ENCODE data around the gene DDX55. TPM values are rescaled to one million over a fixed set of nuclear protein-coding genes. Genes with fewer than 3 reads are reported as not detected.

DDX55 gene
- total and polyA plus RNA-seq, 2 of the 13 experiments (the other 11 are each of a cell fraction or from before 2014, with no cell fraction given) = 22.2 to 37.0 TPM

DNA sequence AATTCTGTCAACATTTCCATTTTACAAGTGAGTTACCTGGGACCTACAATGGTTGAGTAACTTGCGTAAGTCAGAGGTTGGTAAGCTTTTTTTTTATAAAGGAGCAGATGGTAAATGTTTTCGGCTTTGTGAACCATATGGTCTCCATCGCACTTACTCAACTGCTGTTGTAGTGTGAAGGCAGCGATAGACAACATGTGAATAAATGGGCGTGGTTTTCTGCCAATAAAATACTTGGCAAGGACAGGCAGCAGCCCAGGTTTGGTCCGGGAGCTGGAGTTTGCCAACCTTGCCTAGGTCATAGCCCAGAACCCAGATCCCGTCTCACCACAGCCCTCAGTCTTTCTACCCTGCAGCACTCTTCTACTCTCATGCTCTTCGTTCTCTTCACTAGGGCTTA is 6.3 kb downstream of the DDX55 start (continued):
- TF ChIP-seq, protein P1, sequence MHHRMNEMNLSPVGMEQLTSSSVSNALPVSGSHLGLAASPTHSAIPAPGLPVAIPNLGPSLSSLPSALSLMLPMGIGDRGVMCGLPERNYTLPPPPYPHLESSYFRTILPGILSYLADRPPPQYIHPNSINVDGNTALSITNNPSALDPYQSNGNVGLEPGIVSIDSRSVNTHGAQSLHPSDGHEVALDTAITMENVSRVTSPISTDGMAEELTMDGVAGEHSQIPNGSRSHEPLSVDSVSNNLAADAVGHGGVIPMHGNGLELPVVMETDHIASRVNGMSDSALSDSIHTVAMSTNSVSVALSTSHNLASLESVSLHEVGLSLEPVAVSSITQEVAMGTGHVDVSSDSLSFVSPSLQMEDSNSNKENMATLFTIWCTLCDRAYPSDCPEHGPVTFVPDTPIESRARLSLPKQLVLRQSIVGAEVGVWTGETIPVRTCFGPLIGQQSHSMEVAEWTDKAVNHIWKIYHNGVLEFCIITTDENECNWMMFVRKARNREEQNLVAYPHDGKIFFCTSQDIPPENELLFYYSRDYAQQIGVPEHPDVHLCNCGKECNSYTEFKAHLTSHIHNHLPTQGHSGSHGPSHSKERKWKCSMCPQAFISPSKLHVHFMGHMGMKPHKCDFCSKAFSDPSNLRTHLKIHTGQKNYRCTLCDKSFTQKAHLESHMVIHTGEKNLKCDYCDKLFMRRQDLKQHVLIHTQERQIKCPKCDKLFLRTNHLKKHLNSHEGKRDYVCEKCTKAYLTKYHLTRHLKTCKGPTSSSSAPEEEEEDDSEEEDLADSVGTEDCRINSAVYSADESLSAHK (CRISPR knock-in tag; IDR thresholded peaks at IDR 0.05; ENCODE audit: borderline replicate concordance) = no peak
- no peak for TF ChIP-seq SRY (CRISPR knock-in tag; IDR thresholded peaks at IDR 0.05)
- no peak for TF ChIP-seq CBX1 (IDR thresholded peaks at IDR 0.05; ENCODE audit: low read depth)
- no peak for TF ChIP-seq ZNF10 (CRISPR knock-in tag; IDR thresholded peaks at IDR 0.05; ENCODE audit: borderline replicate concordance, low read depth)

DNA sequence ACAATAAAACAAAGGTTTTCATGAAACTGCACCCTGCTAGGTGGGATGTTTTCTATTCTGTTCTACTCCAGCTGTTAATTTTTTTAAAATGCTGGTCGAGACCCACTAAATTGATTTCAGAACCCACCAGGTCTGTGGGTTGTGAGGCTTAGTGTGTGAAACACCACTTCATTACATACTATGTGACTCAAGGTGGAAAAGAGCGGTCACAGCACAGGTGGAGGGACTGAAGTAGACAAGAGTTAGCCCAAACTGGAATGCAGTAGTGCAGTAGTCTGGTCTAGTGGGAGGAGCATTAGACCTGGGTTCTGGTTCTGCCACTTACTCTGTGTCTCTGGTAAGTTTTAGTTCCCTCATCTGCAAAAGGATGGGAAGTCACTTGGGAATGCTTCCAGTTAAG is 12.2 kb downstream of the DDX55 start:
- Histone ChIP-seq H3K4me3 (replicated peaks in 1 of 3; ENCODE audit: insufficient read depth in 1 of 3, low read depth in 2 of 3, low read length in 3 of 3) (no peak overlapping the region), H2AFZ (ENCODE audit: low read length) (no peak overlapping the region), H3K36me3 (replicated peaks in 1 of 2; ENCODE audit: control insufficient read depth in 1 of 2, insufficient read depth in 2 of 2, low read length in 2 of 2) (peaks cover 35 to 84% of the 10 kb centered on the region in 2 experiments), H3K27me3 (ENCODE audit: control insufficient read depth in 1 of 2, insufficient read depth in 2 of 2, low read length in 2 of 2) (no peaks in the 10 kb centered on the region), H3K4me2 (ENCODE audit: low read depth, low read length) (no peak overlapping the region), H3K9me3 (ENCODE audit: low read length) (no peaks in the 10 kb centered on the region), H3K79me2 (ENCODE audit: insufficient read depth, low read length) (no peaks in the 10 kb centered on the region), H3K4me1 (ENCODE audit: insufficient read depth, low read length) (no peaks in the 10 kb centered on the region), H4K20me1 (ENCODE audit: insufficient read depth, low read length) (0 out of 2 replicates have a peak, but pooled peaks cover 4% of the 10 kb centered on the region), H3K9ac (ENCODE audit: insufficient read depth, low read depth, low read length) (no peak overlapping the region), H3K27ac (ENCODE audit: extremely low read length, insufficient read depth, low read length) (no peak overlapping the region)
- ChIA-PET POLR2A (no interaction called here), CTCF (ENCODE audit: low intra/inter-chr PET ratio, low total read pairs) (no interaction called here)
- WGBS (ENCODE audit: low lambda C conversion rate) = 96% methylated on average over 2 of the region's 2 CpGs
- FAIRE-seq (no peak), DNase-seq (ENCODE audit: low spot score) (no peak), ATAC-seq (no peak)
- in situ Hi-C loops (cut with HindIII; ENCODE audit: extremely low pct_ligation_motif_present, low pct_unique_long_range_greater_than_20kb) (no loop called here), intact Hi-C loops (cut with micrococcal nuclease; ENCODE audit: unreplicated experiment) (no loop called here)
- no TSS peak for BruUV-seq (replicated peaks)
- TF ChIP-seq ARID2 (CRISPR knock-in tag; IDR thresholded peaks at IDR 0.05; ENCODE audit: borderline replicate concordance) = no peak
- TF ChIP-seq ZNF547 (CRISPR knock-in tag; IDR thresholded peaks at IDR 0.05) = no peak
- no peak for TF ChIP-seq FLYWCH1 (CRISPR knock-in tag; IDR thresholded peaks at IDR 0.05)
- TF ChIP-seq ZNF17 (CRISPR knock-in tag; IDR thresholded peaks at IDR 0.05) = no peak
- no peak for TF ChIP-seq KDM5B (CRISPR knock-in tag; IDR thresholded peaks at IDR 0.05; ENCODE audit: borderline replicate concordance)
- no peak for TF ChIP-seq NKX3-1 (CRISPR knock-in tag; IDR thresholded peaks at IDR 0.05)
- no peak for TF ChIP-seq TOE1 (CRISPR knock-in tag; IDR thresholded peaks at IDR 0.05)
- no peak for TF ChIP-seq ZNF646 (CRISPR knock-in tag; IDR thresholded peaks at IDR 0.05)
- no peak for TF ChIP-seq CHD4 (IDR thresholded peaks at IDR 0.05; ENCODE audit: borderline replicate concordance, low read length)
- TF ChIP-seq ZNF761 (CRISPR knock-in tag; conservative IDR thresholded peaks at IDR 0.05) = no peak
- no peak for TF ChIP-seq ZNF331 (CRISPR knock-in tag; IDR thresholded peaks at IDR 0.05)
- no peak for TF ChIP-seq ZNF652 (CRISPR knock-in tag; IDR thresholded peaks at IDR 0.05; ENCODE audit: borderline replicate concordance, low read depth)
- no peak for TF ChIP-seq MYNN (CRISPR knock-in tag; IDR thresholded peaks at IDR 0.05; ENCODE audit: low read depth)

Data from HepG2 (cell line).